Activated CD8-positive, alpha-beta memory T cell treated with anti-CD3 and anti-CD28 coated beads, Interleukin-2, amount 10 ng/mL, durations not matched to agents 7 days and 5 days (primary cell): Measurements from ENCODE around the gene EEF2. TPM values are rescaled to one million over a fixed set of nuclear protein-coding genes. Genes with fewer than 3 reads are reported as not detected.

Experiments
- ATAC-seq: fragments of 150-1000 bp; cut with Tn5 transposase; one replicate; pipeline ENCODE4 v1.10.0; 2021; ENCODE audit warnings: moderate library complexity
- CTCF ChIA-PET: fragments of 350-600 bp; sonication (Branson Sonifier 250); formaldehyde crosslinking; loops from one replicate; lab custom pipeline; 2021; ENCODE audit warnings: antibody characterized with exemption; lab: Charles Lee
- DNase-seq: peaks from one replicate; pipeline ENCODE4 v3.0.0-alpha.2; 2020
- H3K27ac Mint-ChIP-seq: one replicate; pipeline ENCODE4 v1.8.0; 2021; ENCODE audit warnings: mild to moderate bottlenecking, mixed read lengths
- H3K27me3 Mint-ChIP-seq: one replicate; pipeline ENCODE4 v1.8.0; 2021; ENCODE audit warnings: mixed read lengths
- H3K36me3 Mint-ChIP-seq: one replicate; pipeline ENCODE4 v1.8.0; 2021; ENCODE audit warnings: mild to moderate bottlenecking, mixed read lengths
- H3K4me1 Mint-ChIP-seq: one replicate; pipeline ENCODE4 v1.8.0; 2021; ENCODE audit warnings: mixed read lengths
- H3K4me3 Mint-ChIP-seq: one replicate; pipeline ENCODE4 v1.8.0; 2021; ENCODE audit warnings: mild to moderate bottlenecking, moderate library complexity, mixed read lengths
- H3K9me3 Mint-ChIP-seq: one replicate; pipeline ENCODE4 v1.8.0; 2022; ENCODE audit warnings: low read depth, mixed read lengths
- total RNA-seq, 2 experiments: library from RNA; stranded (reverse); gene quantifications; one replicate each; pipeline ENCODE4 v1.2.3, GENCODE V29; 2021

Gene EEF2
- total RNA-seq, 2 experiments from 2014 or later: 1,382 to 1,952 TPM

GRCh38 chr19:3986260-3987041, 1.2 kb upstream of the EEF2 start:
- H3K27ac Mint-ChIP-seq: peak overlapping the region; percentile 97
- H3K36me3 Mint-ChIP-seq: peaks cover 35% of the 10 kb centered on the region
- peaks cover 2% of the 10 kb centered on the region for H3K9me3 Mint-ChIP-seq
- CTCF ChIA-PET: interaction anchor here (0.8 to 2.8 kb wide), 22 partner anchors 10 to 366 kb away, joined by 3 to 31 read pairs (median 6); partner anchors contain the start of genes ANKRD24, DAPK3, MRPL54 and PIAS4
- peak overlapping the region; percentile 98 for H3K4me3 Mint-ChIP-seq
- H3K27me3 Mint-ChIP-seq: no peaks in the 10 kb centered on the region
- ATAC-seq: peak; percentile 22
- DNase-seq: peak; percentile 83
- H3K4me1 Mint-ChIP-seq: peaks cover 48% of the 10 kb centered on the region

DNA sequence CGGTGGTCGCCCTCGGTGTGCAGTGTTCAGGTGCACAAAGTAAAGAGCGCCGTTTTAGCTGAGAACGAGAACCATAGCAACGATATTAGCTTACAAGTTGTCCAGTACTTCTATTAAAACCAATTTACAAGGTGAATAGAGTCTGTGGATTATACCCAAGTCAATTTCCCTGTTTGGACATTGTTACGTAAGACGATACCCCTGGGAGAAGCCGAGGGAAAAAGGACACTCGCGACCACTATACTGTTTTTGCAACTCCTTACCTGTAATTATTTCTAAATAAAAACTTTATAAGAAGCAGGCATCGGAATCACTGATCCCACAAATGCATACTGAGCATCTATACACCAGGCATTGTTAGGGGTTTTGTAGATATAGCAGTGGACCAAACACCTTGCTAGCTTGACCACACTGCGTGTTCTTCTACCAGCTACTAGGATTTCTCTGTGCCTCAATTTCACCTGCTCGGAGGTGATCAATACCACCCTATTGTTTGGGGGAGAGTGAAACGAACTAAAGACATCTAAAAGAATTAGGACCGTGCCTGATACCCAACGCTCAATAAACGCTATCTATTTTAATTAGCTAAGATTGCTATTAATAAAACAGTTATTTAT, 488 bp upstream of the EEF2 start:
- DNase-seq (no peak), ATAC-seq (no peak)
- Mint-ChIP-seq H3K27ac (peak overlapping the region; percentile 97), H3K9me3 (peaks cover 1% of the 10 kb centered on the region), H3K4me1 (peaks cover 52% of the 10 kb centered on the region), H3K4me3 (peak overlapping the region; percentile 98), H3K27me3 (no peaks in the 10 kb centered on the region), H3K36me3 (peaks cover 42% of the 10 kb centered on the region)
- CTCF ChIA-PET: interaction anchor here (0.8 to 2.8 kb wide), 24 partner anchors 10 to 415 kb away, joined by 3 to 31 read pairs (median 4); partner anchors contain the start of genes ANKRD24, DAPK3, MRPL54 and PIAS4

GRCh38 chr19:3984584-3984907, 717 bp downstream of the EEF2 start:
- H3K4me3 Mint-ChIP-seq: peak overlapping the region; percentile 98
- DNase-seq (no peak), ATAC-seq (no peak)
- CTCF ChIA-PET: interaction anchor here (1.6 to 2.8 kb wide), 7 partner anchors 13 to 222 kb away, joined by 4 to 31 read pairs (median 13); partner anchors contain the start of genes DAPK3, MRPL54 and PIAS4
- H3K9me3 Mint-ChIP-seq: no peaks in the 10 kb centered on the region
- H3K27me3 Mint-ChIP-seq: no peaks in the 10 kb centered on the region
- peaks cover 54% of the 10 kb centered on the region for H3K4me1 Mint-ChIP-seq
- H3K36me3 Mint-ChIP-seq: peaks cover 49% of the 10 kb centered on the region
- H3K27ac Mint-ChIP-seq: peak overlapping the region; percentile 97

DNA sequence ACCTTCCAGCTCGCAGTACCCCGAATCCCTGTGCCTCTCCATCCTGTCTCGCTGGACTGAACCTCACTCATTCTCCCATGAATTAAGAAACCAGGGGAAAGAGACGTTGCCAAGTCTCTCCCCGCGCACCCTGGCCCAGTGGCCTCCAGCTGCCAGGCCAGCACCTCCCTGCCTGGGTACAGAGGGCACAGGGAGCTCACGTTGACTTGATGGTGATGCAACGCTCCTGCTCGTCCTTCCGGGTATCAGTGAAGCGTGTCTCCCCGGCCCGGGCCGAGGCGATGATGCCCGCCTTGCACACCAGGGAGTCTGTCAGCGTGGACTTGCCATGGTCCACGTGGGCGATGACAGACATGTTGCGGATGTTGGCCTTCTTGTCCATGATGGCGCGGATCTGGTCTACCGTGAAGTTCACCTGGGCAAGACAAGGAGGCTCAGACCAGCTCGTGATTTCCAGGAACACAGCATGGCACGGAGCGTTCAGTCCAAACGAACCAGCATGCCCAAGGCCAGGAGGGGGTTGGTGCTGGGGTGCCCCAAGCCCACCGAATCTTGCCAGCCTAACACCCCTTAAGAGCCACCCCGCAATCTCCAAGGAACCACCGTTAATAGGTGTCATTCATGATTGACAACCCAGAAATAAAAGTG, 1.2 kb downstream of the EEF2 start:
- Mint-ChIP-seq H3K27ac (peak overlapping the region; percentile 97), H3K9me3 (no peaks in the 10 kb centered on the region), H3K27me3 (no peaks in the 10 kb centered on the region), H3K4me3 (peak overlapping the region; percentile 98), H3K4me1 (peaks cover 56% of the 10 kb centered on the region), H3K36me3 (peaks cover 53% of the 10 kb centered on the region)
- CTCF ChIA-PET: interaction anchor here (2.7 to 2.8 kb wide), 3 partner anchors 12 to 218 kb away, joined by 15 to 31 read pairs (median 17); partner anchors contain the start of gene DAPK3
- DNase-seq: peak; percentile 65
- ATAC-seq: no peak

- peaks cover 56% of the 10 kb centered on the region for H3K4me1 Mint-ChIP-seq
- H3K36me3 Mint-ChIP-seq: peaks cover 56% of the 10 kb centered on the region
Observed at GRCh38 chr19:3983542-3983914, 1.7 kb downstream of the EEF2 start.

GRCh38 chr19:3982701-3983541, 2.3 kb downstream of the EEF2 start:
- Mint-ChIP-seq H3K27ac (peak overlapping the region; percentile 97), H3K4me3 (peak overlapping the region; percentile 98), H3K4me1 (peaks cover 59% of the 10 kb centered on the region), H3K9me3 (no peaks in the 10 kb centered on the region), H3K36me3 (peaks cover 60% of the 10 kb centered on the region), H3K27me3 (no peaks in the 10 kb centered on the region)
- ATAC-seq (no peak), DNase-seq (no peak)
- CTCF ChIA-PET: interaction anchor here (2.8 kb wide), 1 partner anchor 11 kb away, joined by 17 read pairs; the partner anchor contains the start of gene DAPK3

More at GRCh38 chr19:3983542-3983914, 1.7 kb downstream of the EEF2 start:
- Mint-ChIP-seq H3K9me3 (no peaks in the 10 kb centered on the region), H3K27ac (peak overlapping the region; percentile 97), H3K27me3 (no peaks in the 10 kb centered on the region), H3K4me3 (peak overlapping the region; percentile 98)
- CTCF ChIA-PET: interaction anchor here (2.7 to 2.8 kb wide), 3 partner anchors 12 to 219 kb away, joined by 15 to 31 read pairs (median 17); partner anchors contain the start of gene DAPK3
- DNase-seq: no peak
- ATAC-seq: no peak

DNA sequence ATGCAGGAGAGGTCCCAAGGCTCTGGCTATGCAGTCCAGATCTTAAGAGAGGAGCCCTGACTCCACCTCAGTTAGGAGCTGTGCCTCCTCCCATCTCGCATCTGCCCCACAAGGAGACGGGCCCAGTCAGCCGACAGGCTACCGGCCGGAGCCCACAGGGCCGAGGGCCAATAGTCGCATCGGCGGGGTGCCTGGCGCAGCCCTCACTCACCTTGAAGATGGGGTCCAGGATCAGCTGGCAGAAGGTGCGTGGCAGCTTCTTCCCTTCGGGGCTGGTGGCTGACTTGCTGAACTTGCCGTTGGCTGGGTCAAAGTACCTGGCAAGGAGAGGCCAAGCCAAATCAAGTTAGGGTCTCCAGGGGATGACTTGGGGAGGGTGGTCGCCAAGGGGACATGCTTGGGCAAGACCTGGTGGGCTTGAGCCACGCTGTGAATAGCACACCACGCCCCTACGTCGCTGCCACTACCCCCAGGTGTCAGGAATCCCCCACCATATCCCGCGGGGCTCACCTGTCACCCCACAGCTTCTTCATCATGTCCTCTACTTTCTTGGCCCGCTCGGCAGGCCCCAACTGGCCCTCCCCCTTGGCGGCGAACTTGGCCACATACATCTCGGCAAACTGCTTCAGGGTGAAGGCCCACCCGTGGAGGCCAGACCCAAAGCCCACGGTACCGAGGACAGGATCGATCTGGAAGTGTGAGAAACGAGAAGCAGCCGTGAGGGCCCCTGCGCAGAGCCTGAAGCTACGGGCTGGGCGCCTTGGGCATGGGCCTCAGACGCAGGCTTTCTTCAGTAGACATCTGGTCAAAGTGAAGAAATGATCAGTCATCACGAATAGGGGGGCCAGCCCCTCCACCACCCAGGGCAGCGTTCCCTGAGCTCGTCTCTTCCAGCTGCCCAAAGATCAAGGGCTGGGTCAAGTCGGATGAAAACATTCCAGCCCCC, 3.3 kb downstream of the EEF2 start:
- peaks cover 69% of the 10 kb centered on the region for H3K36me3 Mint-ChIP-seq
- H3K27me3 Mint-ChIP-seq: no peaks in the 10 kb centered on the region
- CTCF ChIA-PET: no interaction called here
- DNase-seq (no peak), ATAC-seq (no peak)
- H3K4me3 Mint-ChIP-seq: no peak overlapping the region
- H3K9me3 Mint-ChIP-seq: no peaks in the 10 kb centered on the region
- H3K4me1 Mint-ChIP-seq: peaks cover 57% of the 10 kb centered on the region
- peak overlapping the region; percentile 97 for H3K27ac Mint-ChIP-seq

DNA sequence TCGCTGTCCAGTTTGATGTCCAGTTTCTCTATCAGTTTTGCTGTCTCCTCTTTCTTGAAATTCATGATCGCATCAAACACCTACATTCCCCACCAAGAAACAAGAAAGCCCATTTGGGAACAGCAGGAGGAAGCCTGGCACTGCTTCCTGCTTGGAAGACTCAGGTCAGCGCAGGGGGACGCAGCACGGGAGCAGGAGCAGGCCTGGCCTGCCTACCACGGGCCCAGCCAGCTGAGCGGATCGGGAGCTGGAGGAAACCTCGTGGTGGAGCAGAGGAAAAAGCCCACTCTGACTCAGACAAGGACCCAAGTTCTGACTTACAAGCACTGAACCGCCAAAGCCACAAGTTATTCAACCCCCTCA, 3.9 kb downstream of the EEF2 start:
- DNase-seq: no peak
- Mint-ChIP-seq H3K9me3 (no peaks in the 10 kb centered on the region), H3K4me1 (peaks cover 51% of the 10 kb centered on the region), H3K27ac (no peak overlapping the region), H3K36me3 (peaks cover 71% of the 10 kb centered on the region), H3K4me3 (no peak overlapping the region), H3K27me3 (no peaks in the 10 kb centered on the region)
- no peak for ATAC-seq
- CTCF ChIA-PET: no interaction called here

DNA sequence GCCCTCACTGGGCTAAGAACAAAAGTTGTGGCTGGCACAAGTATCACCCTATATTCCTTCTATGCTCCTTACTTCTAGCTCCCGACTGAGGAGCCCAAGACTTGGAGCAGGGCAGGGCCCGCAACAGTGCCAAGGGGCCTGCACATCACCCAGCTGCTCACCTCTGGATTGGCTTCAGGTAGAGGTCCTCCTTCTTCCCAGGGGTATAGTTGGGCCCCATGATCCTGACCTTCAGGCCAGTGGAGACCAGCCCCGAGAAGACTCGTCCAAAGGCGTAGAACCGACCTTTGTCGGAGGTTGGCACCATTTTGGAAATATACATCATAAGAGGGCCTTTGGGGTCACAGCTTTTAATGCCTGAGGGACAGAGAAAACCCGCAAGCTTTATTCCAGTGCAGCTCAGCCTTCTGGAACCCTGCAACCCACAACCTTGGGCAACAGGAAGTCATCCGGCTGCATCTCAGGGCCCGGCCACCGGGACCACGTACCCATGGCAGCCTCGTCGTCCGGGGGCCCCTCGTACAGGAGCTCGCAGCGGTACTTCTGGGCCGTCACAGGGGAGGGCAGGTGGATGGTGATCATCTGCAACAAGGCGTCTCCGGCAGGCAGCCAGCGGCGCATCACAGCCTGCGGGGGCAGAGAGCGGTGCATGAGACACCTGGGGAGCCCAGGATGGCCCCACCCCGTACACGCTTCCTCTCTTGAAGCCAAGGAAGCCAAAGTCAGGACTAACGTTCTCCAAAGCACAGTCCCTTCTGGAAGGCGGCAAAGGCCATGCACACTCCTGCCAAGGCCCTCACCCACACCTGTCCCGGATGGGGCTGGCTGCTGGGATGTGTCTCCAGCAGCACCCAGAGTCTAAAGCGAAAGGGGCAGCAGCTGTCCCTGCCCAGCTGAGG, 4.7 kb downstream of the EEF2 start:
- DNase-seq: no peak
- Mint-ChIP-seq H3K4me3 (no peak overlapping the region), H3K4me1 (peaks cover 48% of the 10 kb centered on the region), H3K27ac (no peak overlapping the region), H3K36me3 (peaks cover 79% of the 10 kb centered on the region), H3K9me3 (no peaks in the 10 kb centered on the region), H3K27me3 (no peaks in the 10 kb centered on the region)
- no peak for ATAC-seq
- CTCF ChIA-PET: interaction anchor here (0.6 kb wide), 1 partner anchor 186 kb away, joined by 3 read pairs; no protein-coding TSS in a partner anchor

GRCh38 chr19:3979674-3980352, 5.5 kb downstream of the EEF2 start:
- Mint-ChIP-seq H3K36me3 (peaks cover 79% of the 10 kb centered on the region), H3K27me3 (no peaks in the 10 kb centered on the region), H3K4me1 (peaks cover 46% of the 10 kb centered on the region), H3K27ac (no peak overlapping the region), H3K4me3 (no peak overlapping the region), H3K9me3 (no peaks in the 10 kb centered on the region)
- DNase-seq (no peak), ATAC-seq (no peak)
- CTCF ChIA-PET: interaction anchor here (0.6 to 1.0 kb wide), 2 partner anchors 185 to 227 kb away, joined by 3 read pairs; no protein-coding TSS in a partner anchor
